BLaER1 (cell line): Measurements from ENCODE around the gene TARS2.
A peak's percentile ranks its signal among the peaks of the same experiment; 100 is the strongest.

ENCODE experiments used
- H3K27ac ChIP-seq: shearing (Covaris generic); formaldehyde crosslinking; 2 replicates; pipeline ENCODE4 v1.8.1; 2022
- H3K27me3 ChIP-seq: shearing (Covaris generic); formaldehyde crosslinking; 2 replicates; pipeline ENCODE4 v1.8.1; 2022
- H3K36me3 ChIP-seq: shearing (Covaris generic); formaldehyde crosslinking; 2 replicates; pipeline ENCODE4 v1.8.1; 2022
- H3K4me1 ChIP-seq: shearing (Covaris generic); formaldehyde crosslinking; 2 replicates; pipeline ENCODE4 v1.8.1; 2022
- H3K4me2 ChIP-seq: shearing (Covaris generic); formaldehyde crosslinking; 2 replicates; pipeline ENCODE4 v1.8.1; 2022
- H3K4me3 ChIP-seq: shearing (Covaris generic); formaldehyde crosslinking; 2 replicates; pipeline ENCODE4 v1.8.1; 2022
- H3K9ac ChIP-seq: shearing (Covaris generic); formaldehyde crosslinking; 2 replicates; pipeline ENCODE4 v1.8.1; 2022
- H3K9me3 ChIP-seq: shearing (Covaris generic); formaldehyde crosslinking; 2 replicates; pipeline ENCODE4 v1.8.1; 2022
- H4K20me1 ChIP-seq: shearing (Covaris generic); formaldehyde crosslinking; 2 replicates; pipeline ENCODE4 v1.8.1; 2022
- Cebpa-rat ChIP-seq: shearing (Covaris generic); IDR thresholded peaks from 2 replicates; pipeline ENCODE4 v1.8.1; 2022

TARS2 gene

GRCh38 chr1:150535511-150536287 is 48.5 kb downstream of the TARS2 start:
- H3K9me3 ChIP-seq: no peaks in the 10 kb centered on the region
- H3K27me3 ChIP-seq: no peaks in the 10 kb centered on the region
- TF ChIP-seq Cebpa-rat: no peak
- H3K27ac ChIP-seq: no peak overlapping the region
- H3K4me1 ChIP-seq: peaks cover 21% of the 10 kb centered on the region
- no peaks in the 10 kb centered on the region for H4K20me1 ChIP-seq
- H3K9ac ChIP-seq: no peak overlapping the region
- H3K4me3 ChIP-seq: no peak overlapping the region
- no peaks in the 10 kb centered on the region for H3K36me3 ChIP-seq
- no peak overlapping the region for H3K4me2 ChIP-seq

GRCh38 chr1:150536836-150537731 is 49.9 kb downstream of the TARS2 start:
- Histone ChIP-seq H3K4me2 (no peak overlapping the region), H4K20me1 (no peaks in the 10 kb centered on the region), H3K4me1 (peaks cover 13% of the 10 kb centered on the region), H3K9ac (no peak overlapping the region), H3K36me3 (no peaks in the 10 kb centered on the region), H3K27ac (no peak overlapping the region), H3K4me3 (no peak overlapping the region), H3K9me3 (no peaks in the 10 kb centered on the region), H3K27me3 (no peaks in the 10 kb centered on the region)
- no peak for TF ChIP-seq Cebpa-rat

- H3K27ac ChIP-seq: no peak overlapping the region
- H3K9me3 ChIP-seq: no peaks in the 10 kb centered on the region
- no peaks in the 10 kb centered on the region for H3K27me3 ChIP-seq
- peak overlapping the region; percentile 21 for H3K4me2 ChIP-seq
- no peaks in the 10 kb centered on the region for H3K36me3 ChIP-seq
- H3K4me1 ChIP-seq: peaks cover 9% of the 10 kb centered on the region
- no peak overlapping the region for H3K4me3 ChIP-seq
- no peak overlapping the region for H3K9ac ChIP-seq
- no peaks in the 10 kb centered on the region for H4K20me1 ChIP-seq
- TF ChIP-seq Cebpa-rat: no peak
Measured at GRCh38 chr1:150537732-150538684, 50.8 kb downstream of the TARS2 start.

GRCh38 chr1:150543500-150544143 is 56.4 kb downstream of the TARS2 start:
- TF ChIP-seq Cebpa-rat: no peak
- H3K4me3 ChIP-seq: no peak overlapping the region
- H4K20me1 ChIP-seq: no peaks in the 10 kb centered on the region
- H3K4me1 ChIP-seq: peaks cover 7% of the 10 kb centered on the region
- H3K36me3 ChIP-seq: no peaks in the 10 kb centered on the region
- H3K4me2 ChIP-seq: no peak overlapping the region
- no peaks in the 10 kb centered on the region for H3K9me3 ChIP-seq
- H3K9ac ChIP-seq: no peak overlapping the region
- peaks cover 5% of the 10 kb centered on the region; the same call in 1 of the 2 replicates for H3K27me3 ChIP-seq
- no peak overlapping the region for H3K27ac ChIP-seq

- H4K20me1 ChIP-seq: no peaks in the 10 kb centered on the region
- H3K36me3 ChIP-seq: no peaks in the 10 kb centered on the region
- no peak overlapping the region for H3K4me3 ChIP-seq
- no peaks in the 10 kb centered on the region for H3K9me3 ChIP-seq
- H3K9ac ChIP-seq: no peak overlapping the region
- H3K27ac ChIP-seq: no peak overlapping the region
- H3K4me1 ChIP-seq: 0 out of 2 replicates have a peak, but pooled peaks cover 6% of the 10 kb centered on the region
- peaks cover 8% of the 10 kb centered on the region; the same call in 1 of the 2 replicates for H3K27me3 ChIP-seq
- TF ChIP-seq Cebpa-rat: no peak
- no peak overlapping the region for H3K4me2 ChIP-seq
Measured at GRCh38 chr1:150544204-150544603, 57.0 kb downstream of the TARS2 start.

GRCh38 chr1:150545486-150546032 is 58.3 kb downstream of the TARS2 start:
- H3K4me3 ChIP-seq: no peak overlapping the region
- H3K27ac ChIP-seq: no peak overlapping the region
- TF ChIP-seq Cebpa-rat: no peak
- H3K9ac ChIP-seq: no peak overlapping the region
- H3K4me1 ChIP-seq: peaks cover 9% of the 10 kb centered on the region
- H3K27me3 ChIP-seq: peaks cover 12% of the 10 kb centered on the region; the same call in 1 of the 2 replicates
- H4K20me1 ChIP-seq: 0 out of 2 replicates have a peak, but pooled peaks cover 2% of the 10 kb centered on the region
- H3K4me2 ChIP-seq: no peak overlapping the region
- H3K36me3 ChIP-seq: no peaks in the 10 kb centered on the region
- H3K9me3 ChIP-seq: no peaks in the 10 kb centered on the region

GRCh38 chr1:150546294-150546937 is 59.2 kb downstream of the TARS2 start:
- H3K4me1 ChIP-seq: peaks cover 18% of the 10 kb centered on the region
- no peak for TF ChIP-seq Cebpa-rat
- no peaks in the 10 kb centered on the region for H3K36me3 ChIP-seq
- no peak overlapping the region for H3K9ac ChIP-seq
- 0 out of 2 replicates have a peak, but pooled peaks cover 4% of the 10 kb centered on the region for H4K20me1 ChIP-seq
- no peak overlapping the region for H3K27ac ChIP-seq
- no peak overlapping the region for H3K4me2 ChIP-seq
- H3K9me3 ChIP-seq: no peaks in the 10 kb centered on the region
- H3K4me3 ChIP-seq: no peak overlapping the region
- H3K27me3 ChIP-seq: peaks cover 12% of the 10 kb centered on the region; the same call in 1 of the 2 replicates

- Histone ChIP-seq H3K9ac (peak overlapping the region; percentile 75; the same call in 1 of the 2 replicates), H3K27ac (no peak overlapping the region), H3K9me3 (no peaks in the 10 kb centered on the region), H4K20me1 (0 out of 2 replicates have a peak, but pooled peaks cover 4% of the 10 kb centered on the region), H3K4me2 (peak overlapping the region; percentile 97), H3K4me3 (peak overlapping the region; percentile 68), H3K4me1 (peaks cover 37% of the 10 kb centered on the region), H3K27me3 (peaks cover 12% of the 10 kb centered on the region; the same call in 1 of the 2 replicates), H3K36me3 (no peaks in the 10 kb centered on the region)
- no peak for TF ChIP-seq Cebpa-rat
Measured at GRCh38 chr1:150548324-150548631, 61.1 kb downstream of the TARS2 start.
